Vagina (tissue), 1 donor: Measurements from ENCODE around the gene ERMAP. TPM values are rescaled to one million over a fixed set of nuclear protein-coding genes. Genes with fewer than 3 reads are reported as not detected.

Experiments used
- total RNA-seq: library from RNA; depleted of rRNA; stranded (reverse); fragments of >200 nt; gene quantifications from one replicate; pipeline ENCODE4 v1.2.3, GENCODE V29; 2016

The ERMAP gene
- total RNA-seq, 1 donor from 2014 or later: 9.3 TPM

Other genes starting within 250 kb of the ERMAP start
- 30.0 TPM for gene PPIH, start 158.7 kb upstream of the ERMAP start, total RNA-seq
- 397 TPM for gene YBX1, start 134.7 kb upstream of the ERMAP start, total RNA-seq
- gene CLDN19, start 76.9 kb upstream of the ERMAP start, total RNA-seq: not detected
- 40.5 TPM for gene P3H1, start 50.1 kb upstream of the ERMAP start, total RNA-seq
- gene C1orf50, start 49.9 kb upstream of the ERMAP start, total RNA-seq: 3.2 TPM
- gene TMEM269, start 32.1 kb upstream of the ERMAP start, total RNA-seq: not detected
- gene SVBP, start 275 bp downstream of the ERMAP start, total RNA-seq: 23.8 TPM
- gene ZNF691, start 29.5 kb downstream of the ERMAP start, total RNA-seq: 9.3 TPM
- gene SLC2A1, start 141.7 kb downstream of the ERMAP start, total RNA-seq: 286 TPM